Activated T-cell treated with anti-CD3 and anti-CD28 coated beads, Interleukin-2, amount 50 U/mL, for 48 hours (primary cell): ENCODE data around the gene DBNDD2.
A peak's percentile ranks its signal among the peaks of the same experiment; 100 is the strongest.

Experiments
- DNase-seq, 2 experiments: peaks; one replicate each; pipeline ENCODE4 v3.0.0-alpha.2; 2020

The DBNDD2 gene, protein sequence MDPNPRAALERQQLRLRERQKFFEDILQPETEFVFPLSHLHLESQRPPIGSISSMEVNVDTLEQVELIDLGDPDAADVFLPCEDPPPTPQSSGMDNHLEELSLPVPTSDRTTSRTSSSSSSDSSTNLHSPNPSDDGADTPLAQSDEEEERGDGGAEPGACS

DNA sequence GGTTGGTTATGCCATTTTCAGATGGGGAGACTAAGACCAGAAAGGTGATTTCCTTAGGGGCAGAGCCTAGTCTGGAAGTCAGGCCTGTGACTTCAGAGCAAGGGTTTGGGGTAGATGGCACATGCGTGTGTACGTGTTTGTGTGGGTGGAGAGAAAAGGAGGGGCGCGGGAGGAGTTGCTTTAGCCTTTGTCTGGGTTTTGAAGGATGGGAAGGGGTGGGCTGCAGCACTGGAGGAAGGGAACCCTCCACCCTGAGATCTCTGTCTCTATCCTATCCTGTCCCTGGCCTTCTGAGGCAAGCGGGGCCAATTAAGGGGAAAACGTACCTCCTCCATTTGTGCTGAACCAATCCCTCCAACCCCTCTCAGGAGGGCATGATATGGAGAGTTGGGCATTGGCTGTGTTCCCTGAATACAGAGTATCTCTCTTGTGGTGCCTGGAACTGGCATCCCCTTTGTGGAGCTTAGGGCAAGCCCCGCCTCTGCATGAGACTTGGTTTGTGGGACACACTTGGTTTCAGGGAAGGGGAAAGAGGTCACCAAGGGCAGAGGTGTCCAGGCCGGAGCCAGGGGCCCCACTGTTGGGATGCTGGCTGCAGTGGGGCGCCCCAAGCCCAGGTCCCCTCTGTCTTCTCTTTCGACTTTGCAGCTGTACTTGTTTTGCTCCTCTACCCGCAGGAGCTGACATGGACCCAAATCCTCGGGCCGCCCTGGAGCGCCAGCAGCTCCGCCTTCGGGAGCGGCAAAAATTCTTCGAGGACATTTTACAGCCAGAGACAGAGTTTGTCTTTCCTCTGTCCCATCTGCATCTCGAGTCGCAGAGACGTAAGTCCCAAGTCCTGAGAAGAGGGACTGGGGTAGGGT lies at the start of gene DBNDD2:
Gene DBNDD2 (plus strand): TSS at position 507 of the 863 bp plus-strand sequence. CDS start 179 bp downstream, at position 686.
- DNase-seq: no peak

DNA sequence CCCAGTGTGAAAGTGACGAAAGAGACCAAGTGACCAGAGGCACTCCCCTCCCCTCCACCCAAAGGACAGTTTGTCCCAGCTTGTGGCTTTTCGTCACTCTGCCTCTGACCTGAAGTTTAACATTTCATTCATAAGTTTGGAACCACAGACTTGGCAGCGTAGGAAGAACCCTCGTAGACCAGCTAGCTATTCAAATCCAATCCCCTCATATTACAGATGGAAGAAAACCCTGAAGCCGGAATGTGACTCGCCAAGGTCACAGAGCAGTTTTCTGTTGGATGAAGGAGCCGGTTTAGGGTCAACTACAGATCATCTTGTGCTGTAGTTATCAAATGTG lies 49.1 kb upstream of the DBNDD2 start:
- DNase-seq: no peak

DNA sequence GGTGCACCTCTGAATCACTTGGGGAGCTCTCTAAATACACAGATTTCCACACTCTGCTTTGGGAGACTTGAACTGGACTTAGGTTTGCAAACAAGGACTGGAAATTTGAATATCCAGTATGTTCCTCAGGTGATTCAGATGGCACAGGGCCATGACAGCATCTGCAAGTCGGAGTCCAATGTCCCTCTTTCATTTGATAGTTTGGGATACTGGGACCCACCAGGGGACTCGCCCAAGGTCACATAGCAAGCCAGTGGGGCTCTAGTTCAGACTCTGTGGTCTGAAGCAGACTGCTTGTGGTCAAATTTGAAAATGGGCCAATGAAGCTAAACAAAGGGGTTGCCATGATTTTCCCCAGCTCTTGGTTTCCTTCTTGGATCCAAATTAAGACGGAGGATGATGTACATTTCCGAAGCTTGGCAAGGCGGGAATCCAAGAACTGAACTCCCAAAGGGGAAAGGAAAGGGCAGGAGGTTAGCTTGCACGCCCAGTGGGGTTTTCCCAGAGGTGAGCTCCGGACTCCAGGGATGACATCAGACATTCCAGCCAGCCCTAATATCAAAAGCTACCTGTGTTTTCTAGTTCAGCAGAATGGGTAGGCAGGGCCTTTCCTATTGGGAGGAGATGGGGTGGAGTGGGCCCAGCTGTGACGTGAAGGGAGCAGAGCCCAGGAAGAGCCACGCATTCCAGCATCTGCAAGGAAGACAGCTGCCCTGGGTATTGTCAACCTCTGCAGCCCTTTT lies 48.5 kb upstream of the DBNDD2 start:
- no peak for DNase-seq

DNA sequence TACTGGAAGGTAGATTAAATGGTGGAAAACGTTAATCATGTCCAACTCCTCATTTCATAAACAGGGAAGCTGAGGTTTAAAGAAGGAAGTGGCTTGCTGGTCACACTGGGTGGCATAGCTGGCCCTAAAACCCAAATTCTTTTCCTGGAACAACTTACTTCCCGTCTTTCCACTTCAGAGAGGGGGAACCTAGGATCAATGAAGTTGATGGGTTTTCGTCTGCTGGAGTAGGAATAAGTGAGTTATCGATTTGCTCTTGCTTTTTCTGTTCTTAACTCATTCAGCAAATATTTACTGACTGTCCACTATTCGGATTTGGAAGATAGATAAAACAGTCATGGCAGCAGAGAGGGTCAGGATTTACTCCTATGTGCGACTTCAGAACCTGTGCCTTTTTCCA lies 46.3 kb upstream of the DBNDD2 start:
- no peak for DNase-seq

DNA sequence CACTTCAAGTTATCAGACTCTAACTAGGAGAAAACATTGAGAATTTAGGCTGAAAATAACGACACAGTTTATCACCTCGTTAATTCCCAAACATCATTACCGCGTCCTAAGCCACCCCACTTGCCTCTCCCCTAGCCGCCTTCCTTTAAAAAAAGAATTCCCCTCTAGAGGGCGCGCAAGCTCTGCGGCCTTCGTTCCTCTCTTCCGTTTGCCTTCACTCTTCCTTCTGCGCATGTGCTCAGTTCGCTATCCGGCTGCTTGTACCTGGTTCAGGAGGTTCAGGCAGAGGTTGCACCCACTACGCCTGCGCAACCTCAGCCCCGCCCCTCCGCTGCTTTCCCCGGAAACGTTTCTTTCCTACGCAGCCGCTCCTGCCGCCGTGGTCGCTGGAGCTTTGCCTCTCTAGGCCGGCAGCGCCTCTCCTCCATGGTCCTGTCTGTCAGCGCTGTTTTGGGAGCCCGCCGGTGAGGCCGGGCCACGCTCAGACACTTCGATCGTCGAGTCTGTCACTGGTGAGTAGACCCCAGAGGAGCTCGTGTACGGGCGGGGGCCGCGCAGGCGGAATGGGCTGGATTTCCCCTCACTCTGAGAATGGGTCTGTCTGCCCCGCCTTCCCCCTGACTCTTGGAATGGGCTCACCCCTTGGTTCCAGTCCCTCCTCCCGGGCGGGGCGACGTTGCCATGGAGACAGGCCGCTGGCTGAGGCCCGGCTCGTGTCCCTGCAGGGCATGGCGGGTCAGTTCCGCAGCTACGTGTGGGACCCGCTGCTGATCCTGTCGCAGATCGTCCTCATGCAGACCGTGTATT lies 45.1 kb upstream of the DBNDD2 start, which contains the start of gene SYS1:
Gene SYS1 (plus strand): TSS at position 353 of the 807 bp plus-strand sequence. CDS start 376 bp downstream, at position 729.
- DNase-seq: peak; percentile 99 to 100

DNA sequence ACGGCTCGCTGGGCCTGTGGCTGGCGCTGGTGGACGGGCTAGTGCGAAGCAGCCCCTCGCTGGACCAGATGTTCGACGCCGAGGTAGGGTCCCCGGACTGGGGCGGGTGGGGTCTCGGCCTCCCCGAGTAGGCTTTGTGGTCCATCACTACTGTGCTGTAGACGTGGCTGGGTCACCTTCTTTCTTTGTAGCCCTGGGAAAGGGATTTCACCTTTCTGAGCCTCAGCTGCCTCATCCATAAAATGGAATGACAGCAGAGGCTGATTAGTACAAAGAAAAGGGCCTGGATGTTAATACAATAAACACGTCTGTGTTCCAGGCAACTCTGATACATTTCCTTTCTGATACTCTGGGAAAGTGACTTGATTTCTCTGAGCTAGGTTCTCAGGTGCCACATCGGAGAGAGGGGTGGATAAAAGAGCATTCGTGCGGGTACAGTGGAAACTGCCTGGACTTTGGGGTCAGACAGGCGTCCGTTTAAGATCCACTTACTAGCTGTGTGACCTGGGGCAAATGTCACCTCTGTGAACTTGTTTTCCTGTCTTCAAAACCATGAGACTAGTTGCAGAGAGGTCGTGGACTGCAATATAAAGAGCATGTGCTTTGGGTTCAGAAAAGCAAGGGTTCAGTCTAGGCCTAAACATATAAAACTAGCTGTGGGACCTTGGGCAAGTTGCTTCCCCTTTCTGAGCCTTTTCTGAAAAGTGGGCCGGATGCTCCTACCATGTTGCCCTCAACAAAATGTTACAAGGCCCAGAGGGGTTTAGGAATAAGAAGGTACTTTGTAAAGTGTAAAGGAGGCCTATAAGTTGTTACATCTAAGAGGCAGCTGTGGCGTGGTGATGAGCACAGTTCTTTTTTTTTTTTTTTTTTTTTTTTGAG lies 44.2 kb upstream of the DBNDD2 start:
- DNase-seq: no peak

DNA sequence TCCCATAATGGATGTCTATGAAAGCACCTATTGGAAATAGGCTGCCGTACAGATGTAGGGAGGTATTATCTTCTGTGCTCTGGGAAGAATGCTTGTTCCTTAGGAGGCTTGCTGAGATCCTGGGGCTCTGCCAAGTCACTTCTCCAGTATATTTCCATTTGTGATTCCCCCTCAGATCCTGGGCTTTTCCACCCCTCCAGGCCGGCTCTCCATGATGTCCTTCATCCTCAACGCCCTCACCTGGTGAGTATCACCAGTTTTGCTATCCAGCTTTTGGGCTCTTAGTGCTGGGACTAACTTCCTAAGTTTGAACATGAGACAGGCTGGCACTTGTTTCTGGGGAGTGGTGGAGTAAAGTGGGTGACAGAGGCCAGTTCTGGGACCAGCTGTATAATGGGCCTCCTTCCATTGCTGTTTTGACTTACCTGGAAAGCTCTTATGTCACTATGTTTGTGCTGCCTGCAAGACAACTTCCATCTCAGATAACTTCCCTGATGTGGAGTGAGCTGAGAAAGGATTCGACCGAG lies 42.6 kb upstream of the DBNDD2 start:
- DNase-seq: peak in 1 of 2 experiments; percentile 2

DNA sequence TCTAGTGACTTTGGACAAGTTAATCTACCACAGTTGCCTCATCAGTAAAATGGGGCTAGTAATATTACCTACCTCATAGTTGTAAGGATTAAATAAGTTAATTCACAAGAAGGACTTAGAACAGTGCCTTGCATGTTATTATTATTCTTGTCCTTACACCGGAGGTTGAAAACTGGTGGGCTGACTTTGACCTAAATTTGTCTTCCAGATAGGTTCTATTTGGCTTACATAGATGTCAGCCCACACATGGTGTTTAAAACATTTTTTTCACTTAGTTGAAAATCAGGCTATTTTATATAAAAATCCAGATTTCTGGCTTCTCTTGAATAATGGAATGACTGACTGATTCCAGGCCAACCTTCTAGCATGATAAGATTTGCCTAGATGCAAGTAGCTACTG lies 41.9 kb upstream of the DBNDD2 start:
- DNase-seq: no peak

DNA sequence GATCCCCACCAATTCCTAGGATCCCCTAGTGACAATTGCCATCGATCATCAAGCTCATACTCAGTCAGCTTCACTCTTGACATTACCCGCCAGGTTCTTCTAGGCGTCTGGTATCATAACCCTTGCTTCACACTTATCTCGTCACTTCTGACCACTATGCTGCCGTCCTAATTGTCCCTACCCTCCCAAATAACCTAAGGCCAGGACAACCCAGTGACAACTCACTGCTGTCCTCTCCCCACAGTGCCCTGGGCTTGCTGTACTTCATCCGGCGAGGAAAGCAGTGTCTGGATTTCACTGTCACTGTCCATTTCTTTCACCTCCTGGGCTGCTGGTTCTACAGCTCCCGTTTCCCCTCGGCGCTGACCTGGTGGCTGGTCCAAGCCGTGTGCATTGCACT lies 41.5 kb upstream of the DBNDD2 start:
- no peak for DNase-seq

DNA sequence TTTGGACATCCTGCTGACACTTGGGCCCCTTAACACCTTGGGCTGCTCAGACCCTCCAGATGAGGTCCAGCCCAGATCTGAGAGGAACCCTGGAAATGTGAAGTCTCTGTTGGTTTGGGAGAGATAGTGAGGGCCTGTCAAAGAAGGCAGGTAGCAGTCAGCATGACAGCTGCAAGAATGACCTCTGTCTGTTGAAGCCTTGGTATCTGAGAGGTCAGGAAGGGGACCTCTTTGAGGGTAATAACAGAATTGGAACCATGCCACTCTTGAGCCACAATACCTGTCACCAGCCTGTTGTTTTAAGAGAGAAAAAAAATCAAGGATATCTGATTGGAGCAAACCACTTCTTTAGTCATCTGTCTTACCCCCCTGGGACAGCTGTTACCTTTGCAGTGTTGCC lies 41.0 kb upstream of the DBNDD2 start:
- no peak for DNase-seq

DNA sequence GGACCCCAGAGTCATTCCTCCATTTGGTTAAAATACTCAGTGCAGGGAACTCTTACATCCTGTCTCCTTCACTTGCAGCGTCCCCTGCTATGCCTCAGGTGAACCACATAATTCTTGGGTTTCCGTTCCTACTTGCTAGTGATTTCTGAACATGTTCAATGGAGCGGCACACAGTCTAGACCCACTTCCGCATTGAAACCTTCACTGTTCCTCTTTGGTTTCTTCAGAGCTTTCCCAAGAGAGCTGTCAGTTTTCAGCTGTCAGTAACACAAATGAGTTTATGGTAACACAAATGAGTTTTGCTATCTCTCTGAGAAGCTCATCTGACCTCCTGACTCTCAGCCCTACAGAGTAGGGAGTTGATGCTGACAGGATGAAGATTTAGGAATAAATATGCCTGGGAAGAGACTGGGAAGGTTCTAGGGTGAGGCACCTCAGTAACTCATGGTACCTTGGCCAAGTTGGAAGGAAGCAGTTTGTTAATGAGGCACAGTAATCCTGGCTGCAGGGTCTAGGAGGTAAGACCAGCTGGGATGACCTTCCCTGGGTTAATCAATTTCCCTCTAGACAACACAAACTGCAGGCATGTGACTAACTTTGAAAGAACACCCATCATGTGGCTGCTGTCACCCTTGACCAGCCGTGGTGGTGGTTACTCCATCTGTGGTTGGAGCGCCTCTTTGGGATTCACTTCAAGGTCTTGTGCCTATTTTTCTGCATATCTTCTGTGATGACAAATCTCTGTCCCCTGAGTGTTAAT lies 39.7 kb upstream of the DBNDD2 start:
- peak in 1 of 2 experiments; percentile 26 for DNase-seq

DNA sequence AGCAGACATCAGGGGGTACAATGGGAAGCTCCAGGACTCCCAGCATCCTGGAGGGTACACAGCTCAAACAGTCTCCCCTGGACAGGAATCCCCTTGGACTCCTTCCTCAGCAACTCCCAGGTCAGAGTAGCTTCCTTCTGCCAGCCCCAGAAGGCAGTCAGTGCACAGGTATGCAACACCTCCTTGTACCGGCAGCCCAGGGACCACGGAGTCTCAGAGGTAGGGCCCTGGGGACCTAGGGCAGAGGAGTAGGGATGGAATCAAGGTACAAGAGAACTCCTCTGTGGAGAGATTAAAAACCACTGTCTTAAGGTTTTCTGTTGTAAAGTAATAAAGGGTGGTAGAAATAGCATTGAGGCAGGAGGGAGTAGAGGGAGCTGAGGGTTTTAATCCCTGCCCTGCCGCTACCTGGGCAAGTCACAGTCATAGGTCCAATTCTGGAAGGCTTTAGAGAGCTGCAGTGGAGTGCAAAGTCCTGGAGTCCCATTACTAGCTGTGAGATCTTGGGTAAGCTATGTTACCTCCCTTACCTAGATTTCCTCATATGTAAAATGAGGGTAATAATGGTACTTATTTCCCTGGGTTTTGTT lies 37.4 kb upstream of the DBNDD2 start:
- DNase-seq: peak in 1 of 2 experiments; percentile 14

DNA sequence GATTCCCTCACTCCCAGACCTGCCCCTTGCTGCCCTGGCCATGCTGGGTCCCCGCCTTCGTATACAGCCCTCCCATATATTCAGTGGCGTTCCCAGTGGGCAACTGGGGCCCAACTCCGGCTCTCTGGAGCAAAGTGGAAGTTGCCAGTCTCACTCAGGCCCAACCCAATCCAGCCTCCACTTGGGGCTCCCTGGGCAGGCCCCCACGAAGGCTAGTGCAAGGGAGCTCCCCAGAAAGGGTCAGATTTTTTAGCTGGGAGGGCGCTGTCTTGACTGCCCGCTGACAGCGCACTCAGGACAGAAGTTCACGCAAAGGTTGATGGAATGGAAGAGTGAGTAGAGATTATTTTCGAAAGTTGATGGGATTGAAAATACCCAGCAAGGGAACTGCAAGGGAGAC lies 35.8 kb upstream of the DBNDD2 start:
- DNase-seq: peak in 1 of 2 experiments; percentile 16

DNA sequence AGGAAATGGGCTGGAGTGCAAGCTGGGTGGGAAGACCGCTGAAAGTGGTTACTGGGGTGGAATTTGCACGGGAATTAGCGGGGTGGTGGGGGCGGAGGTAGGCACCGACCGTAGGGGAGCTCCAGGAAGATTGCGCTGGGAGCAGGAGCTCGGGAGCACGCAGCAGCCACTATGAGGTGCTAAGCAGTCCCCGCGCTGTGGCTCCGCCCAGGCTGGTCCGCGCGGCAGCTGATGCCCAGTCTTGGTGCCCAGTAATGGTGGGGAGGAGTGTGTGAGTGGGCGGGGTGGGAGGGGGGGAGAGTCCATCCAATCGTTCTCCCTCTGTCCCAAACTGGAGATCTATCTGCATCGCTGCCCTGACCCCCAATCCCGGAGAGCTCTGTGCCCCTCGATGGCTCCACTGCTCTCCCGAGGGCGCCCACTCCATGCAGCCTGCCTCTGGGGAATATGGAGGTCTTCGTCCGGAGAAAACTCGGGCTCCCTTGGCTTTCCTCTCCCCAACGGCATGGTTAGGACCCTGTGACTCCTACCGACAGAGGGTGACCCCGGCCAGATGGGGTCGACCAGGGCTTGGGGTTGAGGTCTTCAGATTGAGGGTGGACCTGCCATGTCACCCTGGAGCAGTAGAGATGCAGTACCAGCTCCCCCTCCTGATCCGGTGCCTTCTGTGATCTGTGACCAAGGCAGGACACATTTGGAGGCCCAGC lies 35.3 kb upstream of the DBNDD2 start:
- DNase-seq: peak in 1 of 2 experiments; percentile 25

DNA sequence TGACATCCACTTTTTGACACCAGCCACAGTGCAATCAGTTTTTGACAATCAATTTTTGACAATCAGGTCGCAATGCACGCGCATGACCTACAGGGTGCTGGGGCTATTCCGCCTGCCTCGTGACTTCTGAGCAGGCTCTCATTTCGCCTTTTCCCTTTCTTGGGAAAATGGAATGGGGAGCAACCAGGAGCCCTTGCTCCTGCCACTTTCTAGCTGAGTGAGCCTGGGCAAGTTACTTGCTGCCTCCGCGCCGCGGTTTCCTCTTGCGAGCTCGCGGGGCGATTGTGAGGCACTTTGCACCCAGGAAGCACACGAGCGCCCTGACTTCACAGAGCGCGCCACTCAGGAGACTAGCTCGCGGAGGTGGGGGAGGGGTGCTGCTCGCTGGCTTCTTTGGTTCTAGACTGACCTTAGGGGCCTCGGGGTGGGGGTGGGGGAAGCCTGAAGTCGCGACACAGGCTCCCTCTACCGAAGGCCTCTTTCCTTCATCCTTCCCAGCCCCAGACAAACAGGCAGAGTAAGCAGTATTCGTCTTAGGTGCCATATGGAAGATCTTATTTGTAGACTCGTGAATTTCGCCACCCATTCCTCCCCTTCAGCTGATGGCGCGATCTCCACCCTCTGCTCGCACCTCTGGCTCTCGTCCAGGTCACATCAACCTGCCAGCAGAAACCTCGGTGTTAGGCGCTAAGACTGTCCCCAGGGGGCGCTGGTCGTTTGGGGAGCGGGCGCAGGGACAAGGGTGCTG lies 34.6 kb upstream of the DBNDD2 start:
- peak; percentile 95 to 97 for DNase-seq

DNA sequence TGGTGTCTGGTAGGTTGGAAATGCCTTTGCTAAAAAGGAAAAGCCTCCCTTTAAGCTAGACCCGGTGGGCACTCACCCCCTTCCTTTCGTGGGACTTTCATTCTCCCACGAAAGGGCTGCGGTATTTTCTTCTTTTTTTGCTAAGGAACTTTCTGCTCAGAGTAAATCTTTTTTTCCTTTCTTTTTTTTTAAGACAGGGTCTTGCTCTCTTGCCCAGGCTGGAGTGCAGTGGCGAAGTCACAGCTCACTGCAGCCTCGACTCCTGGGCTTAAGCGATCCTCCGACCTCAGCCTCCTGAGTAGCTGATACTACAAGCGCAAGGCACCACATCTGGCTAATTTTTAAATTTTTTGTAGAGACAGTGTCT lies 34.0 kb upstream of the DBNDD2 start:
- no peak for DNase-seq

DNA sequence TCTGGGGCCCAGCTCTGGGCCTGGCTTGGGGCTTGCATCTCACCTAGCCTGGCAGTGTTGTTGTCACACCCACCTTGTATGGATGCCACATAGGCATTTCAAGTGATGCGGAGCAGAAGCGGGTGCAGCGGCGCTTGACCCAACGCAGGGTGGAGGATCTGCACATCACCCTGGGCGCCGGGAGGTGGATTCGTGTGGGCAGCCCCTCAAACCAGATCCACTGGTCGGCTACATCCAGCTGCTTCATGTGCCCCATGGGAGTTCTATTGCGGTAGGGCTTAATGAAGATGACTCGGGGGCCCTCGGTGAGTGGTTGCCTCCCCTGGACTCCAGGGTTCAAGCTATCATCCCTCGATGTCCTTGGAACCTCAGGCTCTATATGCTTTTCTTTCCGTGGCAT lies 33.1 kb upstream of the DBNDD2 start:
- no peak for DNase-seq

DNA sequence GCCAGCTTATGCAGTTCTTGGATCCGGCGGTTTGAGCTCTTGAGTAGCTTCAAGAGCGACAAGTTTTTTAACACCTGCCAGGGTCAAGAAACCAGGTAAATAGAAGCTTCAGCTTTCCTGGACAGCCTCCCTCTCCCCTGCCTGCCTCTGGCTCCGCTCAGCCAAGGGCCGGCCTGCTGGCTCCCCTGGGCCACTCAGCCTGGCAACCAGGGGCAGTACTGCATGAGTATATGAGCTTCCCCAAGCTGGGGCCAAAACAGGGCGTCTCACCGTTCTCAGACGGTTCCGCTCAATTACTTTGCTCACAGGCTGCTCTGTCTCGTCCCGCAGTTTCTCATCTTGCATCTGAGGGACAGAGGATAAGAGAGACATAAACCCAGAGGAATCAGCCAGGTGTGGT lies 30.8 kb upstream of the DBNDD2 start:
- no peak for DNase-seq

DNA sequence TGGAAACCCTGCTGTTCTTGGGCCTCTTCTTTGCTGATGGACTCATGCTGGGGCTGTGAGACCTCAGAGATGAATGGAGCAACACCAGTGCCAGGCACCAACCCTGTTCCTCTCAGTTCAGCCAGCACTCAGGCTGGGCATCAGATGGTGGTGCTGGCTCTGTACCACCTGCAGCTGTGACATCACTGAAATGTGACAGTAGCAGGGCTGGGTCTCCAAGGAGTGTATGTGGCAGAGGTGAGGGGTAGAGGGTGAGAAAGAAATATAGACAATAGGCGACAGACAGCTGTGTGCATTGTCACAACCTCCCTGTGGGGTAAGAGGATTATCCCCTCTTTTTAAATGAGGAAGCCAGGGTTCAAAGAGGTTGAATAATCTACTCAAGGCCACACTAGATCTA lies 29.9 kb upstream of the DBNDD2 start, which contains the start of gene TP53TG5:
Gene TP53TG5 (minus strand): TSS at position 135 of the 400 bp plus-strand sequence. CDS start 89 bp downstream, at position 46.
- no peak for DNase-seq
